GM12891 (cell line): ENCODE results near the gene GALK2.
A peak's percentile ranks its signal among the peaks of the same experiment; 100 is the strongest.

Experiments
- DNase-seq: peaks from one replicate; pipeline ENCODE4 v3.0.0; 2011; ENCODE audit warnings: low spot score; ENCODE audit not compliant: insufficient read length
- FAIRE-seq: peaks from 2 replicates; lab custom pipeline; 2011; peaks lifted over from hg19 to GRCh38; lab: Jason Lieb, UNC
- PAX5 ChIP-seq: IDR thresholded peaks from 2 replicates; pipeline ENCODE4 v1.6.1; 2011; ENCODE audit warnings: low read length, moderate library complexity, mild to moderate bottlenecking; ENCODE audit not compliant: insufficient read depth, severe bottlenecking
- POLR2A ChIP-seq: IDR thresholded peaks from 2 replicates; pipeline ENCODE4 v1.6.1; 2011; ENCODE audit warnings: low read depth, low read length, control low read depth
- POLR2AphosphoS5 ChIP-seq: IDR thresholded peaks from 2 replicates; pipeline ENCODE4 v1.6.1; 2011; ENCODE audit warnings: low read depth, low read length, control low read depth
- POU2F2 ChIP-seq: IDR thresholded peaks from 2 replicates; pipeline ENCODE4 v1.6.1; 2011; ENCODE audit warnings: low read depth, mild to moderate bottlenecking, control low read depth, low read length, moderate library complexity
- SPI1 ChIP-seq: IDR thresholded peaks from 2 replicates; pipeline ENCODE4 v1.6.1; 2011; ENCODE audit warnings: low read depth, low read length, control low read depth
- TAF1 ChIP-seq: IDR thresholded peaks from 2 replicates; pipeline ENCODE4 v1.6.1; 2011; ENCODE audit warnings: low read depth, low read length, control low read depth

Gene GALK2

GRCh38 chr15:49137861-49138260, 32.2 kb upstream of the GALK2 start:
- no peak for TF ChIP-seq TAF1
- TF ChIP-seq POLR2AphosphoS5, result no peak
- no peak for TF ChIP-seq PAX5
- TF ChIP-seq POLR2A, result no peak
- no peak for TF ChIP-seq SPI1
- TF ChIP-seq POU2F2, result no peak
- FAIRE-seq (no peak), DNase-seq (no peak)

- TF ChIP-seq POLR2AphosphoS5, result no peak
- no peak for TF ChIP-seq PAX5
- TF ChIP-seq TAF1, result no peak
- TF ChIP-seq SPI1, result no peak
- TF ChIP-seq POLR2A, result no peak
- no peak for TF ChIP-seq POU2F2
- FAIRE-seq (no peak), DNase-seq (no peak)
These were observed 24.1 kb upstream of the GALK2 start for GRCh38 chr15:49145651-49146609.

DNA sequence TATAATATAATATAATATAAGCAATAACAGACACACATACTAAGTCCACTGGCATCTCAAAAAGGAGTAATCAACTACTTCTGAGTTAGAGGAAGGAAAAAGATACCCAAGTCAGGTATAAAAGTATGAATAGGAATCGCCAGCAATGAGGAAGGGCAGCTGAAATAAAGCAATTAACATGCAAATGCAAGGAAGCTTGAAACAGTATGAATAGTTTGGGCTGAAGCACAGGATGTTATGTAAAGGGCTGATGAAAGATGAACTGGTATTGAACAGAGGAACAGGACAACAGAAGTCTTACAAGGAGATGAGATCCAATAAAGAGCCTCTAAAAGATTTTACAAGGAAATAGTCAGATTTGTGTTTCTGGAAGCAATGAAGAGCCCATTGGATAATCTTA, 21.7 kb upstream of the GALK2 start:
- FAIRE-seq (no peak), DNase-seq (no peak)
- TF ChIP-seq POLR2AphosphoS5 (no peak), POLR2A (no peak), POU2F2 (no peak), TAF1 (no peak), PAX5 (no peak), SPI1 (no peak)

GRCh38 chr15:49148727-49149126, 21.3 kb upstream of the GALK2 start:
- FAIRE-seq, result no peak
- TF ChIP-seq SPI1 (no peak), TAF1 (no peak), POLR2A (no peak), POU2F2 (no peak), POLR2AphosphoS5 (no peak), PAX5 (no peak)
- DNase-seq, result no peak

GRCh38 chr15:49151831-49152230, 18.2 kb upstream of the GALK2 start:
- no peak for FAIRE-seq

DNA sequence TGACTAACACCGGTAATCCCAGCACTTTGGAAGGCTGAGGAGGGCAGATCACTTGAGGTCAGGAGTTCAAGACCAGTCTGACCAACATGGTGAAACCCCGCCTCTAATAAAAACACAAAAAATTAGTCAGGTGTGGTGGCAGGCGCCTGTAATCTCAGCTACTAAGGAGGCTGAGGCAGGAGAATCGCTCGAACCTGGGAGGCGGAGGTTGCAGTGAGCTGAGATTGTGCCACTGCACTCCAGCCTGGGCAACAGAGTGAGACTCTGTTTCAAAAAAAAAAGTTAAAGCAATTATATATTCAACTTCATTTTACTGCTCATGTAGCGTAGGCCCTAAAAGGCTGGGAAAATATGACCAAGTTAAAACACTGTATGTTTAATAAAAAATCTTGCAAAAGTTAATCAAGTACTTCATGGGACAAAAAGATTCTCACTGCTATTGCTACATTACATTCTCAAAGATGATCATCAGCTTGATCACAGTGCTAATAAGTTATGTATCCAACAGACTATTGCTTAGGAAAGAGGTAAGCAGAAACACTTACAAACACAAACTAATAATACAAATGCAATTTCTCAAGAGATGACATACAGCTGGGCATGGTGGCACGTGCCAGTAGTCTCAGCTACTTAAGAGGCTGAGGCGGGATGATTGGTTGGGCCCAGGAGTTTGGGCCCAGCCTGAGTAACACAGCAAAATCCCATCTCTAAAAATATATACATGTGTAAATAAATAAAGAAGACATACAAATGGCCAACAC, 17.3 kb upstream of the GALK2 start:
- DNase-seq (no peak), FAIRE-seq (no peak)
- TF ChIP-seq POLR2AphosphoS5, result no peak
- no peak for TF ChIP-seq POU2F2
- no peak for TF ChIP-seq SPI1
- TF ChIP-seq POLR2A, result no peak
- no peak for TF ChIP-seq PAX5
- no peak for TF ChIP-seq TAF1

More at GRCh38 chr15:49151831-49152230, 18.2 kb upstream of the GALK2 start:
- no peak for DNase-seq
- TF ChIP-seq POLR2A (no peak), POLR2AphosphoS5 (no peak), PAX5 (no peak), TAF1 (no peak), POU2F2 (no peak), SPI1 (no peak)

GRCh38 chr15:49154359-49154758, 15.7 kb upstream of the GALK2 start:
- FAIRE-seq (no peak), DNase-seq (no peak)
- TF ChIP-seq POLR2A (no peak), TAF1 (no peak), POU2F2 (no peak), PAX5 (no peak), SPI1 (no peak), POLR2AphosphoS5 (no peak)

- FAIRE-seq, result no peak
- no peak for DNase-seq
- TF ChIP-seq POLR2AphosphoS5, result no peak
- TF ChIP-seq POU2F2, result no peak
These were observed 15.3 kb upstream of the GALK2 start for GRCh38 chr15:49154799-49155109.

DNA sequence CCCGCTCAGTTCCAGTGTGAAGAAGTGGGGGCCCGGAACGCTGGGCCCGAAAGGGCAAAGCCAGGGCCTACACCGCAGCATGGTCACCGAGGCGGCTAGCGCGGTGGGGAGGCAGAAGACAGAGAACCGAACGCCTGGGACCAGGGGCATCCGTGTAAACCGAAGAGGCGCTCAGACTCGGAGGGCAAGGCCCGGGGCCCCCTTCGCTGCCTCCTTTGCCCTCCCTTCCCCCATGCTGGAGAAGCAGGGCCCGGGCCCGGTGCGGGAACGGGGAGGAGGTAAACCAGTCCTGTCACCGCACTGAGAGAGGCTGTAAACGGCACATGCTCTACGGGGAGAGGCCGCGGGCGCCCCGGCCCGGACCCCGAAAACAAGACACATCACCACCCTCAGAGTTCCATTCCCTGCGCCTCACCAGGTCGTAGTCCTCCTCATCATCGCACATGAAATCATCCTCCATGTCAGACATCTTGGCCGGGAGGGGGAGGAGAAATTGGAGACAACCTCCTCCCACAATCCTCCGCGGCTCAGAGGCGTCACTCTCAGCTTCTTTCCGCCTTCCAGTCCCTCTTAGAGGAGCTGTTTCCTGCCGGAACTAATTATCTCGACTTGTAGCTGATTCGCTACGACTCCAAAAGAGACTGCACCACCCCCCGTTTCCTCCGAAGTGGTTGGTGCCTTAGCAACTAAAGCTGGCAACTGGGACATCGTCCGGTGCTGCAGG, 14.8 kb upstream of the GALK2 start, which contains the start of gene COPS2:
Gene COPS2 (minus strand): TSS at position 490 of the 724 bp plus-strand sequence. CDS start 21 bp downstream, at position 469.
- DNase-seq (peak; percentile 53), FAIRE-seq (peak; percentile 84)
- peak; percentile 92 for TF ChIP-seq POLR2AphosphoS5
- TF ChIP-seq POLR2A, result peak; percentile 85
- peak; percentile 82; the same call in 1 of the 2 replicates for TF ChIP-seq POU2F2
- peak; percentile 74 for TF ChIP-seq TAF1
- no peak for TF ChIP-seq SPI1
